GM10248 (cell line): ENCODE data around the gene NSD2.

Source experiments
- CTCF ChIA-PET: fragments of 300-600 bp; sonication (Branson Sonifier 250); formaldehyde crosslinking; extraction: SDS; loops from one replicate; lab custom pipeline; 2021; ENCODE audit warnings: antibody characterized with exemption; lab: Yijun Ruan, JAX
- POLR2A ChIA-PET: fragments of 350-650 bp; sonication (Branson Sonifier 250); formaldehyde crosslinking; extraction: SDS; loops from one replicate; lab custom pipeline; 2020; ENCODE audit warnings: antibody characterized with exemption; lab: Yijun Ruan, JAX
- DNase-seq: peaks from one replicate; pipeline ENCODE4 v3.0.0; 2012; ENCODE audit errors: extremely low spot score
- TF ChIP-seq, protein P1 (sequence below): IDR thresholded peaks from 2 replicates; pipeline ENCODE4 v1.5.1; 2012; ENCODE audit warnings: mild to moderate bottlenecking, low read depth; ENCODE audit errors: extremely low read depth, missing control alignments, control extremely low read depth

NSD2 gene

GRCh38 chr4:1850276-1850675 lies 20.9 kb upstream of the NSD2 start:
- ChIA-PET POLR2A (no interaction called here), CTCF (interaction anchor here (0.9 kb wide), 1 partner anchor 15 kb away, joined by 3 read pairs; no protein-coding TSS in a partner anchor)
- no peak for DNase-seq
- TF ChIP-seq, protein P1, sequence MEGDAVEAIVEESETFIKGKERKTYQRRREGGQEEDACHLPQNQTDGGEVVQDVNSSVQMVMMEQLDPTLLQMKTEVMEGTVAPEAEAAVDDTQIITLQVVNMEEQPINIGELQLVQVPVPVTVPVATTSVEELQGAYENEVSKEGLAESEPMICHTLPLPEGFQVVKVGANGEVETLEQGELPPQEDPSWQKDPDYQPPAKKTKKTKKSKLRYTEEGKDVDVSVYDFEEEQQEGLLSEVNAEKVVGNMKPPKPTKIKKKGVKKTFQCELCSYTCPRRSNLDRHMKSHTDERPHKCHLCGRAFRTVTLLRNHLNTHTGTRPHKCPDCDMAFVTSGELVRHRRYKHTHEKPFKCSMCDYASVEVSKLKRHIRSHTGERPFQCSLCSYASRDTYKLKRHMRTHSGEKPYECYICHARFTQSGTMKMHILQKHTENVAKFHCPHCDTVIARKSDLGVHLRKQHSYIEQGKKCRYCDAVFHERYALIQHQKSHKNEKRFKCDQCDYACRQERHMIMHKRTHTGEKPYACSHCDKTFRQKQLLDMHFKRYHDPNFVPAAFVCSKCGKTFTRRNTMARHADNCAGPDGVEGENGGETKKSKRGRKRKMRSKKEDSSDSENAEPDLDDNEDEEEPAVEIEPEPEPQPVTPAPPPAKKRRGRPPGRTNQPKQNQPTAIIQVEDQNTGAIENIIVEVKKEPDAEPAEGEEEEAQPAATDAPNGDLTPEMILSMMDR: no peak

- POLR2A ChIA-PET: no interaction called here
- CTCF ChIA-PET: interaction anchor here (0.9 to 1.4 kb wide), 3 partner anchors 15 to 48 kb away, joined by 3 read pairs; no protein-coding TSS in a partner anchor
Observed at GRCh38 chr4:1851160-1851559, 20.0 kb upstream of the NSD2 start.

GRCh38 chr4:1851575-1852410 lies 19.4 kb upstream of the NSD2 start:
- no peak for DNase-seq
- ChIA-PET CTCF (interaction anchor here (0.9 to 1.4 kb wide), 3 partner anchors 18 to 48 kb away, joined by 3 read pairs; no protein-coding TSS in a partner anchor), POLR2A (no interaction called here)
- TF ChIP-seq, protein P1: no peak

More at GRCh38 chr4:1851160-1851559, 20.0 kb upstream of the NSD2 start:
- TF ChIP-seq, protein P1: no peak
- DNase-seq: no peak

- TF ChIP-seq, protein P1: no peak
- CTCF ChIA-PET: no interaction called here
- no peak for DNase-seq
- POLR2A ChIA-PET: no interaction called here
Observed at GRCh38 chr4:1852904-1853623, 18.1 kb upstream of the NSD2 start.

DNA sequence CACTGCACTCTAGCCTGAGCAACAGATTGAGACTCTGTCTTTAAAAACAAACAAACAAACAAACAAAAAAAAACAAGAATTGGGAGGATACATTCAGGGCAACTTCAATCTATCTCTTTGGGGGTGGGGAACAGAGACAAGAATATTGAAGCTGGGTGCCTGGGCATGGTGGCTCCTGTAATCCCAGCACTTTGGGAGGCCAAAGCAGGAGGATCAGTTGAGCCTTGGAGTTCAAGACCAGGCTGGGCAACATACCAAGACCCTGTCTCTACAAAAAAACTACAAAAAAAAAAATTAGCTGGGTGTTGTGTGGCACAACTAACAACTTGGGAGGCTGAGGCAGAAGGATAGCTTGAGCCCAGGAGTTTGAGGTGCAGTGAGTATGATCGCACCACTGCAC lies 16.4 kb upstream of the NSD2 start:
- POLR2A ChIA-PET: interaction anchor here (1.0 kb wide), 1 partner anchor 22 kb away, joined by 5 read pairs; no protein-coding TSS in a partner anchor
- no peak for DNase-seq
- CTCF ChIA-PET: interaction anchor here (1.0 to 1.9 kb wide), 5 partner anchors 8 to 162 kb away, joined by 3 to 6 read pairs (median 5); no protein-coding TSS in a partner anchor
- TF ChIP-seq, protein P1: no peak
